ENCODE data around the gene RORC. TPM values are rescaled to one million over a fixed set of nuclear protein-coding genes. Genes with fewer than 3 reads are reported as not detected.

The RORC gene
- total RNA-seq, 4 donors from 2014 or later: 0.13 to 1.8 (median 1.4) TPM; not detected in 1

GRCh38 chr1:151838222-151839081 lies 6.8 kb upstream of the RORC start:
- Histone ChIP-seq H3K9me3 (no peaks in the 10 kb centered on the region), H3K4me3 (peak overlapping the region; percentile 26 to 58), H3K27ac (peak overlapping the region in 2 of 4 donors; percentile 19 to 55), H3K36me3 (no peaks in the 10 kb centered on the region), H3K27me3 (peaks cover 42% of the 10 kb centered on the region), H3K4me1 (peaks cover 0 to 37% (median 9%) of the 10 kb centered on the region in 3 donors)
- 0% methylated on average over 2 of the region's 117 CpGs; no CpG with 5 or more reads in 1 of the 2 donors for WGBS, 2 donors (ENCODE audit: low coverage in 1 of 2)
- peak; percentile 42 for ATAC-seq
- no peak for TF ChIP-seq EP300 (IDR thresholded peaks at IDR 0.05)
- TF ChIP-seq CTCF (IDR thresholded peaks at IDR 0.05): no peak
- TF ChIP-seq POLR2A (IDR thresholded peaks at IDR 0.05): no peak
- no peak for TF ChIP-seq POLR2AphosphoS5 (IDR thresholded peaks at IDR 0.05)

GRCh38 chr1:151837884-151838221 lies 6.3 kb upstream of the RORC start:
- Histone ChIP-seq H3K27me3 (peaks cover 42% of the 10 kb centered on the region), H3K27ac (peak overlapping the region in 2 of 4 donors; percentile 19 to 55), H3K36me3 (no peaks in the 10 kb centered on the region), H3K4me3 (peak overlapping the region in 1 of 2 donors; percentile 58), H3K9me3 (no peaks in the 10 kb centered on the region), H3K4me1 (peaks cover 0 to 40% (median 9%) of the 10 kb centered on the region in 3 donors)
- 0 to 17% methylated on average over 3 to 4 of the region's 26 CpGs for WGBS, 2 donors (ENCODE audit: low coverage in 1 of 2)
- TF ChIP-seq POLR2AphosphoS5 (IDR thresholded peaks at IDR 0.05) (no peak), EP300 (IDR thresholded peaks at IDR 0.05) (no peak), POLR2A (IDR thresholded peaks at IDR 0.05) (no peak), CTCF (IDR thresholded peaks at IDR 0.05) (no peak)
- ATAC-seq: no peak

- 93% methylated on average over 2 of the region's 3 CpGs; no CpG with 5 or more reads in 1 of the 2 donors for WGBS, 2 donors (ENCODE audit: low coverage in 1 of 2)
- ATAC-seq: no peak
- H3K9me3 ChIP-seq: no peaks in the 10 kb centered on the region
- H3K27me3 ChIP-seq: peaks cover 42% of the 10 kb centered on the region
- H3K4me1 ChIP-seq: peaks cover 0 to 47% (median 9%) of the 10 kb centered on the region in 3 donors
- no peak overlapping the region for H3K27ac ChIP-seq
- no peaks in the 10 kb centered on the region for H3K36me3 ChIP-seq
- no peak overlapping the region for H3K4me3 ChIP-seq
- no peak for TF ChIP-seq CTCF (IDR thresholded peaks at IDR 0.05)
- TF ChIP-seq EP300 (IDR thresholded peaks at IDR 0.05): no peak
- no peak for TF ChIP-seq POLR2AphosphoS5 (IDR thresholded peaks at IDR 0.05)
- TF ChIP-seq POLR2A (IDR thresholded peaks at IDR 0.05): no peak
Observed at GRCh38 chr1:151837197-151837596, 5.6 kb upstream of the RORC start.

GRCh38 chr1:151835596-151835995 lies 4.0 kb upstream of the RORC start:
- TF ChIP-seq POLR2A (IDR thresholded peaks at IDR 0.05) (no peak), POLR2AphosphoS5 (IDR thresholded peaks at IDR 0.05) (no peak), CTCF (IDR thresholded peaks at IDR 0.05) (no peak), EP300 (IDR thresholded peaks at IDR 0.05) (no peak)
- H3K4me3 ChIP-seq: no peak overlapping the region
- ATAC-seq: no peak
- H3K36me3 ChIP-seq: no peaks in the 10 kb centered on the region
- no peaks in the 10 kb centered on the region for H3K9me3 ChIP-seq
- 90 to 100% methylated on average over 2 to 4 of the region's 7 CpGs for WGBS, 2 donors (ENCODE audit: low coverage in 1 of 2)
- H3K27ac ChIP-seq: no peak overlapping the region
- peaks cover 42% of the 10 kb centered on the region for H3K27me3 ChIP-seq
- peaks cover 0 to 48% (median 9%) of the 10 kb centered on the region in 3 donors for H3K4me1 ChIP-seq

- H3K36me3 ChIP-seq: no peaks in the 10 kb centered on the region
- no peaks in the 10 kb centered on the region for H3K9me3 ChIP-seq
- no CpG with 5 or more reads among the region's 3 CpGs for WGBS, 2 donors (ENCODE audit: low coverage in 1 of 2)
Observed at GRCh38 chr1:151834239-151834638, 2.6 kb upstream of the RORC start.

More at GRCh38 chr1:151834239-151834638, 2.6 kb upstream of the RORC start:
- no peak overlapping the region for H3K4me3 ChIP-seq
- TF ChIP-seq POLR2AphosphoS5 (IDR thresholded peaks at IDR 0.05): no peak
- no peak overlapping the region for H3K27ac ChIP-seq
- ATAC-seq: no peak
- peaks cover 37% of the 10 kb centered on the region for H3K27me3 ChIP-seq
- peaks cover 0 to 39% (median 4%) of the 10 kb centered on the region in 3 donors for H3K4me1 ChIP-seq
